H1 (cell line): ENCODE measurements around the gene C16orf89. TPM values are rescaled to one million over a fixed set of nuclear protein-coding genes. Genes with fewer than 3 reads are reported as not detected.
A peak's percentile ranks its signal among the peaks of the same experiment; 100 is the strongest.

Experiments used
- ATF3 ChIP-seq: IDR thresholded peaks from 2 replicates; pipeline ENCODE4 v1.6.1; 2011; ENCODE audit warnings: low read depth, mild to moderate bottlenecking, low read length; ENCODE audit not compliant: insufficient read depth
- BACH1 ChIP-seq: IDR thresholded peaks from 2 replicates; pipeline ENCODE4 v1.6.1; 2012; ENCODE audit warnings: low read length, improper control_type of control experiment
- CBX8 ChIP-seq: fragments of 300-800, 300-1000 bp; sonication (generic); IDR thresholded peaks from 2 replicates; pipeline ENCODE4 v1.7.1; 2016; ENCODE audit warnings: low read depth, low read length, borderline replicate concordance
- CHD2 ChIP-seq: IDR thresholded peaks from 2 replicates; pipeline ENCODE4 v1.6.1; 2012; ENCODE audit warnings: low read length, improper control_type of control experiment
- CREB1 ChIP-seq: IDR thresholded peaks from 2 replicates; pipeline ENCODE4 v1.6.1; 2012; ENCODE audit warnings: inconsistent platforms
- EGR1 ChIP-seq: IDR thresholded peaks from 2 replicates; pipeline ENCODE4 v1.6.1; 2011; ENCODE audit warnings: low read depth, low read length, borderline replicate concordance
- EP300 ChIP-seq, 2 experiments: IDR thresholded peaks; 1 replicate in 1 of 2; 2 replicates in 1 of 2; pipeline ENCODE4 v1.6.1; 2011 to 2012; ENCODE audit warnings: low read depth in 2 of 2, low read length in 2 of 2, mild to moderate bottlenecking in 2 of 2, borderline replicate concordance in 1 of 2, inconsistent platforms in 1 of 2, moderate library complexity in 1 of 2
- JUN ChIP-seq: IDR thresholded peaks from 2 replicates; pipeline ENCODE4 v1.6.1; 2011; ENCODE audit warnings: low read depth, mild to moderate bottlenecking, improper control_type of control experiment, low read length
- KDM1A ChIP-seq: fragments of 200-600, 300-600 bp; sonication (generic); IDR thresholded peaks from 2 replicates; pipeline ENCODE4 v1.7.1; 2016; ENCODE audit warnings: mild to moderate bottlenecking, low read length, borderline replicate concordance
- KDM4A ChIP-seq: IDR thresholded peaks from one replicate; pipeline ENCODE4 v1.7.1; 2012; ENCODE audit warnings: low read depth, mild to moderate bottlenecking, moderate library complexity, low read length, inconsistent platforms; ENCODE audit not compliant: severe bottlenecking
- KDM5A ChIP-seq: fragments of 200-600 bp; IDR thresholded peaks from 2 replicates; pipeline ENCODE4 v1.7.1; 2012; ENCODE audit warnings: mild to moderate bottlenecking, low read length, inconsistent platforms, mixed read lengths
- MAFK ChIP-seq: IDR thresholded peaks from 2 replicates; pipeline ENCODE4 v1.6.1; 2012; ENCODE audit warnings: low read depth, mild to moderate bottlenecking, improper control_type of control experiment, low read length
- NANOG ChIP-seq: IDR thresholded peaks from 2 replicates; pipeline ENCODE4 v1.6.1; 2011; ENCODE audit warnings: low read length, low read depth, mild to moderate bottlenecking, inconsistent platforms; ENCODE audit not compliant: insufficient read depth, poor library complexity, severe bottlenecking
- NRF1 ChIP-seq: IDR thresholded peaks from 2 replicates; pipeline ENCODE4 v1.6.1; 2011; ENCODE audit warnings: mild to moderate bottlenecking, low read depth, low read length, improper control_type of control experiment
- POLR2AphosphoS5 ChIP-seq: IDR thresholded peaks from 2 replicates; pipeline ENCODE4 v1.6.1; 2011; ENCODE audit warnings: low read depth, low read length
- POU5F1 ChIP-seq: IDR thresholded peaks from 2 replicates; pipeline ENCODE4 v1.6.1; 2011; ENCODE audit warnings: low read depth, mild to moderate bottlenecking, low read length, moderate library complexity
- RAD21 ChIP-seq, 2 experiments: IDR thresholded peaks in 1 of 2; conservative IDR thresholded peaks in 1 of 2; 2 replicates each; pipeline ENCODE4 v1.6.1; 2011; ENCODE audit warnings: low read depth in 2 of 2, low read length in 2 of 2, improper control_type of control experiment in 1 of 2, inconsistent platforms in 1 of 2, mild to moderate bottlenecking in 1 of 2, moderate library complexity in 1 of 2
- SP1 ChIP-seq: IDR thresholded peaks from 2 replicates; pipeline ENCODE4 v1.6.1; 2011; ENCODE audit warnings: low read depth, low read length
- SP2 ChIP-seq: IDR thresholded peaks from 2 replicates; pipeline ENCODE4 v1.6.1; 2012; ENCODE audit warnings: mild to moderate bottlenecking, low read length, inconsistent platforms
- TAF1 ChIP-seq: IDR thresholded peaks from 2 replicates; pipeline ENCODE4 v1.6.1; 2011; ENCODE audit warnings: mild to moderate bottlenecking, low read depth, low read length
- TAF7 ChIP-seq: optimal IDR thresholded peaks from 2 replicates; pipeline ENCODE3; 2011; ENCODE audit warnings: low read depth, mild to moderate bottlenecking, inconsistent platforms, low read length, moderate library complexity, borderline replicate concordance
- TEAD4 ChIP-seq: IDR thresholded peaks from 2 replicates; pipeline ENCODE4 v1.6.1; 2012; ENCODE audit warnings: low read depth, low read length, inconsistent platforms, mixed read lengths
- USF2 ChIP-seq: IDR thresholded peaks from 2 replicates; pipeline ENCODE4 v1.6.1; 2011; ENCODE audit warnings: low read length, improper control_type of control experiment
- YY1 ChIP-seq: IDR thresholded peaks from 2 replicates; pipeline ENCODE4 v1.6.1; 2011; ENCODE audit warnings: low read depth, mild to moderate bottlenecking, low read length
- polyA plus RNA-seq, 7 experiments: library from polyadenylated mRNA; depleted of rRNA in 3 of 7; stranded (reverse) in 5 of 7; unstranded in 2 of 7; fragments of >200 nt in 5 of 7; fragments of 200-250 nt in 2 of 7; gene quantifications; 1 replicate in 5 of 7; 2 replicates in 1 of 7; 4 replicates in 1 of 7; pipeline versions ENCODE4 v1.2.1 to v1.2.3, GENCODE V29; 2011 to 2013; ENCODE audit warnings: missing spikeins in 2 of 7, mixed read lengths in 2 of 7
- total RNA-seq: library from RNA; stranded (reverse); fragmentation: NEBNext Ultra II Directional; extraction: Animal tissue kit (Norgen Biotek cat#: 25700); gene quantifications from 2 replicates; pipeline ENCODE4 v1.2.1, GENCODE V29; 2021

C16orf89 gene
- total and polyA plus RNA-seq, 2 of the 8 experiments (the other 6 are each of a cell fraction or from before 2014, with no cell fraction given) = 6.7 to 9.9 TPM

GRCh38 chr16:5058476-5058875 lies 7.3 kb downstream of the C16orf89 start (continued):
- TF ChIP-seq NRF1 = no peak
- no peak for TF ChIP-seq BACH1
- no peak for TF ChIP-seq EGR1
- TF ChIP-seq EP300 (IDR thresholded peaks at IDR 0.05; ENCODE audit: borderline replicate concordance in 1 of 2, low read depth in 2 of 2, low read length in 2 of 2) = no peak
- TF ChIP-seq SP2 = no peak
- TF ChIP-seq USF2 = no peak
- TF ChIP-seq JUN = no peak
- TF ChIP-seq SP1 = peak; percentile 46; the same call in 1 of the 2 replicates
- TF ChIP-seq KDM1A = no peak
- no peak for TF ChIP-seq KDM5A
- no peak for TF ChIP-seq POLR2AphosphoS5
- TF ChIP-seq CBX8 = no peak
- TF ChIP-seq TAF7 = no peak
- TF ChIP-seq KDM4A = no peak
- no peak for TF ChIP-seq MAFK
- no peak for TF ChIP-seq POU5F1
- no peak for TF ChIP-seq ATF3
- peak; percentile 50 for TF ChIP-seq CREB1
- TF ChIP-seq YY1 = peak; percentile 51; the same call in 1 of the 2 replicates
- TF ChIP-seq TAF1 = no peak
- TF ChIP-seq RAD21 (IDR thresholded peaks at IDR 0.05 in 1 of 2, conservative IDR thresholded peaks at IDR 0.05 in 1 of 2; ENCODE audit: low read depth in 2 of 2, low read length in 2 of 2) = peak; percentile 43 to 53; a peak in 3 of 4 replicates
- TF ChIP-seq TEAD4 = peak; percentile 85
- TF ChIP-seq CHD2 = no peak
- no peak for TF ChIP-seq NANOG
